HPDE6-E6E7 (cell line): ENCODE data around the gene RTN4RL1.

Experiments used
- DNase-seq: peaks from one replicate; pipeline ENCODE4 v3.0.0; 2011; ENCODE audit warnings: missing footprints; ENCODE audit errors: extremely low spot score

The RTN4RL1 gene

DNA sequence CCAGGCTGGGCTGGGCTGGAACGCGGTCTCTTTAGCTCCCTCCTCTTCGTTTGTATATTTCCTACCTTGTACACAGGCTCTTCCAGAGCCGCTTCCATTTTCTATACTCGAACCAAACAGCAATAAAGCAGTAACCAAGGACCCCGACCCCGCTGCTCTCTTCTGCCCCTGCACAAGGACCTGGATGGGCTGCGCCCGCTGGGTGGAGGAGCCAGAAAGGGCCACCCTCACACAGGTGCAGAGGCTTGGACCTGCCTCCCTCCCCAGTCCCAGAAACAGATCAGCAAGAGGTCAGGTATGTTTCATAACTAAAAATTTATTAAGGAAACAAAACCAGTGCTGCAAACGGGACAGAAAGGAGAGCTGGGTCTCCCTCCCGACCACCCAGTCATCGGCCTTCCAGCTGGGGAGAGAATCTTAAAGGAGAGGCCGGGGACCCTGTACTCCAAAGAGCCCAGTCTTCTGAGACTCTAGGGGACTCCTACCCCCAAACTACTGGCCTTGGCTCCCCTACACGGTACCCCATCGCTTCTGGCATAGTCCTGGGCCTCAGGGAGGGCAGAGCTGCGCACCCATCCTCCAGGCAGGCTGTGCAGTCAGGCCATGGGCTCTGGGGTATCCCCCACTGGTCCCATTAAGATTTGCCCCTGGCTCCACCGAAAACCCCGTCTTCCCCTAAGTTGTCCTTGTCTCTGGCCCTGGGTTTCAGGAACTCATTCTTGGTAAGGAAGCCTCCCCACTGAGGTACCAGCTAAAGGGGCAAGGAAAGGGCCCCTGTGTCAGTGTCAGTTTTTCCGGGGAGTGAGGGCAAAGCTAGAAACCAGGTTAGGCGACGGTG lies 34.6 kb upstream of the RTN4RL1 start:
- DNase-seq = no peak

DNA sequence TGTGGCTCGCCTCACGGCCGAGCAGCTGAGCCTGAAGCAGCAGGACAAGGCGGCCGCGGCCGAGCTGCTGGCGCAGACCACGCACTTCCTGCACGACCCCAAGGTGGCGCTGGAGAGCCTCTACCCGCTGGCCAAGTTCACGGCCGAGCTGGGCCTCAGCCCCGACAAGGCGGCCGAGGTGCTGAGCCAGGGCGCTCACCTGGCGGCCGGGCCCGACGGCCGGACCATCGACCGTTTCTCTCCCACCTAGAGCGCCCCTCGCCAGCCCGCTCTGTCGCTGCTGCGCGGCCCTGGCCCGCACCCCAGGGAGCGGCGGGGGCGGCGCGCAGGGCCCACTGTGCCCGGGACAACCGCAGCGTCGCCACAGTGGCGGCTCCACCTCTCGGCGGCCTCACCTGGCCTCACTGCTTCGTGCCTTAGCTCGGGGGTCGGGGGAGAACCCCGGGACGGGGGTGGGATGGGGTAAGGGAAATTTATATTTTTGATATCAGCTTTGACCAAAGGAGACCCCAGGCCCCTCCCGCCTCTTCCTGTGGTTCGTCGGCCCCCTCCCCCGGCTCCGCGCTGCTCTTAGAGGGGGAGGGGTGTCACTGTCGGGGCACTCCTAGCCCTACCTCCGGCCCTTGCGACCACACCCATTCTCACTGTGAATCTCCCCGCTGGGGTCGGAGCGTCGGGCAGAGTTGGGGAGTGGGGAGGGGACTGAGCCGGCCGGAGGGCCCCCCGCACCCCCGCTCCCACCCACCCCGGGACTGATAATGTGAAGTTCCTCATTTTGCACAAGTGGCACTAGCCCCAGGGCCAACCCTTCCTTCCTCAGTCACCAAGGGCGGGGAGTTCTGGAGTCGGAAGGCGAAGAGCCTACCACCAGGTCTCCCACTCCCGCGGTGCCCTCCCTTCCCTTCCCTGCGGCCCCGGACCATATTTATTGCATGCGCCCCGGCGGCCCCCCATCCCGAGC lies 33.7 kb upstream of the RTN4RL1 start:
- DNase-seq = no peak

- no peak for DNase-seq
Measured at GRCh38 chr17:2057760-2058585, 32.8 kb upstream of the RTN4RL1 start.

GRCh38 chr17:2057175-2057759 lies 32.1 kb upstream of the RTN4RL1 start:
- no peak for DNase-seq

- DNase-seq = no peak
Measured at GRCh38 chr17:2056206-2057174, 31.4 kb upstream of the RTN4RL1 start.

- DNase-seq = no peak
Measured at GRCh38 chr17:2055292-2056205, 30.4 kb upstream of the RTN4RL1 start.

DNA sequence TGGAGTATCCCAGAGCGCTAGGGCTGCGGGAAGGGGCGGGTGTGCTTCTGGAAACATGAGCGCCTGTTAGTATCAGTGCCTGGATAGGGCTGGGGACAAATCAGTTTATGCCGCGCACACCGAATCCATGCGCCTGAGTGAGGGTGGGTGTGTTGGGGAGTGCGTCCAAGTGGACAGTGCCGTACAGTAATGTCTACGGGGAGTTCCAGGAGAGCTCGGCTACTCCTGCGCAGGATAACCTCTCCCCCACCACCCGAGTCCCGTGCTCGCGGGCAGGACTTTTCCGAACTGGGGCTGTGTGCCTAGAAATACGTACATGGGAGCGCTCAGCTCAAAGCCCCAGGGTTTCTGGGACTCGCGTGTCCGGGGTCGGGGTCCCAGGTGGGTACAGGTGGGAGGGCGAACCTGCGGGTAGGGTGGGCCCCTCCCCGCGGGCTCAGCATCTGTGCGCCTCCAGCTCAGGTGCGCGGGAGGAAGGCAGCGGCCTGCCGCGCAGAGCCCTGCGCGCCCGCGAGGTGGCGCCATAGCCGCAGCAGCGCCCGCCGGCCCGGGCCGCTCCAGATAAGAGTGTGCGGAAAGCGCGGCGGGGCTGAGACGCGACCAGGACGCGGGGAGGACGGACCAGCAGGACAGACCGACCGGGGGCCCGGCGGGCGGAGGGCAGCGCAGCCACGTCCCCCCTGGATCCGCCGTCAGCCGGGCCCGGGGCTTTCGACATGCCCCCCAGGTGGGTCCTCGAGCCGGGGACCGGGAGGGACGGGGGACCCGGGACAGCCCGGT lies 29.6 kb upstream of the RTN4RL1 start, which contains the start of gene HIC1:
Gene HIC1 (plus strand): TSS at position 592 of the 780 bp plus-strand sequence. CDS start 1,588 bp downstream, outside the sequence.
- DNase-seq = peak; percentile 70

DNA sequence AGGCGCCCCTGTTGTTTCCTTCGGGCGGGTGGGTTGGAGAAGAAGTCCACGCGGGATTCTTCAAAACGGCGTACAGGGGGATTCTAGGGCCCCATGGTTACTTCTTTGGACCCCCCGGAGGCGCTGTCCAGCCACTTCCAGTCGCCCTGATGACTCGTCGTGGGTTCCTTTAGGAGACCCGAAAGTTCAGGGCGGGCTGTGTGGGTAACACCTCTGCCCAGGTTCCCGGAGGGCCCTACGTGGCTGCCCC lies 29.1 kb upstream of the RTN4RL1 start:
- no peak for DNase-seq

DNA sequence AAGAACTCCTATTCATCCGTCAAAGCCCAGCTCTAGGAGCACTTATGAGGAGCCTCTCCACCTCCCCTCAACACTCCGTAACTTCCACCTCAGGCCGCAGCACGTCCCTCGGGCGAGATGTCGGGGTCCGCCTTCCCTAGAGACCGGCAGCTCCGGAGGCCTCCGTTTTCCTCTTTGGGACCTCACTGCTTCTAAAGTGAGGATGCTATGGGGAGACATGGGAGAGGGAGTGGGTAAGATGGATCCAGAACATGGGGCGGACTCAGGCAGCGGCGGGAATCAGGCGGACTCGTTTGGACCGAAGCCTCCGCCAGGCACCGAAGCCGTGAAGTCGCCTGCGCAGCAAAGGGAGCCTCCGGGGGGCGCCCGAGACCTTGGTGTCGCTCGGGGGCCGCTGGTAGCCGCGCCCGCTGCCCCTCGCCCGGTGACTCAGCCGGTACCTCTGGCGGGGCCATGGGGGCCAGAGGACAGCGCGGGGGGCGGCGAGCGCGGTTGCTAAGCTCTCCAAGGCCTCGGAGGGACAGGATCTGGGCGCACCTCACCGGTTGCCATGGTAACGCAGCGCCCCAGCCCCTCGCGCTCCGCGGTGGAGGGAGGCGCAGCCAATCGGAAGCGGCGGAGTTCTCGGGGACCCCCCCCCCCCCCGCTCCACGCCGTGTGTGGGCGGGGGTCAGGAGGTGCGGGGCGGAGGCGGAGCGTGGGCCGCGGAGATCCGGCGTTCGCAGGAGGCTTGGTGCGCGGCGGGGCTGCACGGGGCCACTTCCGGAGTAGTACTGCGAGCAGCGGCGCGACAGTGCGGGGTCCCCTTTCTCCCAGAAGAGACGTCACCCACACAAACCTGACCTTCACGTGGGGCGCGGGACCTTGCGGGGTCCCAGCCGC lies 28.5 kb upstream of the RTN4RL1 start:
- no peak for DNase-seq

DNA sequence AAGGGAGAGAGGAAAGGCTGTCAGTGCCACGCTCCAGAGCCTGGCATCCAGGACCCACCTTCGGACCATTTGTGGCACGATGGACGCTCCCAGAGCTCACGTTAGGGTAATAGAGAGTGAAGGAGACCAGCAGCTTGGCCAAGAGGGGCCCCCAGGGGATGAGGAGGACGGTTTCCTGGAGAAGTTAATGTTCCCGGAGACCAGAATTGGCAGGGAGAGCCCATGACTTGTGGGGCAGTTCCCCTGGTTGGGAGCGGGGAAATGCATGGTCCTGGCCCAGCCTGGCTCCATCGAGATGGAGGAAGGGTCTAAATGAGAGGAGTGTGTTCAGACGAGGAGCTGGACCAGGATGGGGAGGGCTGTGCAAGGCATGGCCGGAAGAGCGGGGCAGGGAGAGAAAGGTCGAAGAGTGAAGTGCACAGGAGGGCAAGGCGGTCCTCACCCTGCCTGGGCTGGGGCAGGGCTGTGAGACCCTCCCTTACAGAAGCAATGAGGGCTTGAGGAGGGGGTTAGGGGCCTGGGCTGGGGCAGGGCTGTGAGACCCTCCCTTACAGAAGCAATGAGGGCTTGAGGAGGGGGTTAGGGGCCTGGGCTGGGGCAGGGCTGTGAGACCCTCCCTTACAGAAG lies 26.9 kb upstream of the RTN4RL1 start:
- no peak for DNase-seq

GRCh38 chr17:2051061-2051932 lies 26.2 kb upstream of the RTN4RL1 start:
- no peak for DNase-seq

- DNase-seq = no peak
Measured at GRCh38 chr17:2050300-2051060, 25.3 kb upstream of the RTN4RL1 start.

DNA sequence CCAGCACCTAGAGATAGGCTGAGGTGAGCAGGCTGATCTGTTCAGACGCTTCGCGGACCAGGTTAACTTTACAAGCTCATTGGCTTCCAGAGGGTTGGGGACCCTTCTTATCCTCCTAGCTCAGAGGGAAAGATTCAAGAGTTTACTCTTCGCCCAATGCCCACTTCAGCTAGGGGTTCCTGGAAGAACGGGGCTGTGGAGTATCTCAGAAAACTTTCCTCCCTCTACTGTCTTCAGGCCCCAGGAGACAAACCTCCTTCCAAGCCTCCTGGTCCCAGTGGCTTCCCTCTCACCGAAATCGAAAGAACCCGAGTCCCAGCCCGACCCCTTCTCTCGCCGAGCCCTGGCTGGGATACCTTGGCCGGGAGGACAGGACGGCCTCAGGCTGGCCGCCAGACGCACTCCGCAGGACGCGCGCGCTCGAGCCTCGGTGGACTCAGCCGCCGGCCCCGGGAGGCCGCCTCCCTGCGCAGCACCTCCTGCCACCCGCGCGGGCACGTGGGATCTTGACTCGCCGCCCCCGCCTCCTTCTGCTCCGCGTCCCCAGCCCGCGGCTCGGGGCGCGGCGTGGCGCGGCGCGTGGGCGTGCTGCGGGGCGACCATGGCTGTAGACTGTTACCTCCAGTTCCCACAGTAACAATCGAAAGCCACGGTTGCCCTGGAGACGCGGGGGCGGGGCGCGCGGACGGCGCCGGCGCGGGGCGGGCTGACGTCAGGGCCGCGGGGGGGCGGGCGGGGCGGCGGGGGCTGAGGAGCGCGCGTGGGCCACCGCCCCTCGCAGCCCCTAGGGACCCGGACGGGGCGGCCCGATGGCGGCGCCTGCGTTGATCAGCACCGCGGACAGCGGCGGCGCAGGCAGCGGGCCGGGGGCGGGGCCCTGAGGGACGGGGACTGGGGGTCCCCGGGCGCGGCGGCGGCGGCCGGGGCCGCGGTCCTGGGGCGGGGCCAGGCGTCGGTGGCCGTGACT lies 24.5 kb upstream of the RTN4RL1 start:
- DNase-seq = no peak

GRCh38 chr17:2048805-2049204 lies 23.7 kb upstream of the RTN4RL1 start:
- DNase-seq = no peak
